Thymus (tissue), 11 donors: ENCODE data around the gene TRIM28. TPM values are rescaled to one million over a fixed set of nuclear protein-coding genes. Genes with fewer than 3 reads are reported as not detected.
A peak's percentile ranks its signal among the peaks of the same experiment; 100 is the strongest.

Experiments used
- DNase-seq, 9 donors: peaks; one replicate each; pipeline ENCODE4 v3.0.0-alpha.2; 2013; ENCODE audit warnings: low spot score in 9 of 9, low read depth in 6 of 9, missing footprints in 1 of 9
- H3K27ac ChIP-seq, 2 donors: one replicate each; pipeline ENCODE4 v1.5.1; 2013; ENCODE audit warnings: control low read depth in 1 of 2, low read depth in 1 of 2, low read length in 1 of 2, mild to moderate bottlenecking in 1 of 2, moderate library complexity in 1 of 2
- H3K27me3 ChIP-seq, 2 donors: one replicate each; pipeline ENCODE4 v1.5.1; 2013; ENCODE audit warnings: low read length in 1 of 2; ENCODE audit not compliant: control insufficient read depth in 2 of 2, insufficient read depth in 1 of 2
- H3K36me3 ChIP-seq, 2 donors: one replicate each; pipeline ENCODE4 v1.5.1; 2013; ENCODE audit warnings: low read length in 1 of 2, mild to moderate bottlenecking in 1 of 2, moderate library complexity in 1 of 2; ENCODE audit not compliant: control insufficient read depth in 2 of 2, insufficient read depth in 2 of 2
- H3K4me1 ChIP-seq, 2 donors: one replicate each; pipeline ENCODE4 v1.5.1; 2013; ENCODE audit warnings: low read length in 2 of 2; ENCODE audit not compliant: control insufficient read depth in 2 of 2, insufficient read depth in 2 of 2
- H3K4me3 ChIP-seq, 2 donors: one replicate each; pipeline ENCODE4 v1.5.1; 2013; ENCODE audit warnings: low read length in 2 of 2, control low read depth in 1 of 2, mild to moderate bottlenecking in 1 of 2
- H3K9me3 ChIP-seq, 2 donors: one replicate each; pipeline ENCODE4 v1.5.1; 2013; ENCODE audit warnings: low read length in 1 of 2, mild to moderate bottlenecking in 1 of 2; ENCODE audit not compliant: control insufficient read depth in 2 of 2, insufficient read depth in 1 of 2
- WGBS: extraction: QIAGEN DNeasy Blood & Tissue Kit; methylation state at CpG from one replicate; pipeline ENCODE4 v1.1.7; 2013; 5-methylcytosine and 5-hydroxymethylcytosine counted together
- polyA plus RNA-seq: library from polyadenylated mRNA; stranded (reverse); fragments of 200-250 nt; gene quantifications from one replicate; pipeline ENCODE4 v1.2.3, GENCODE V29; 2013
- total RNA-seq: library from RNA; stranded (reverse); fragments of 120-200 nt; gene quantifications from one replicate; pipeline ENCODE4 v1.2.4, GENCODE V29; 2013
- donor health status: healthy.

The TRIM28 gene
- total and polyA plus RNA-seq, 2 donors = 220 to 333 TPM

DNA sequence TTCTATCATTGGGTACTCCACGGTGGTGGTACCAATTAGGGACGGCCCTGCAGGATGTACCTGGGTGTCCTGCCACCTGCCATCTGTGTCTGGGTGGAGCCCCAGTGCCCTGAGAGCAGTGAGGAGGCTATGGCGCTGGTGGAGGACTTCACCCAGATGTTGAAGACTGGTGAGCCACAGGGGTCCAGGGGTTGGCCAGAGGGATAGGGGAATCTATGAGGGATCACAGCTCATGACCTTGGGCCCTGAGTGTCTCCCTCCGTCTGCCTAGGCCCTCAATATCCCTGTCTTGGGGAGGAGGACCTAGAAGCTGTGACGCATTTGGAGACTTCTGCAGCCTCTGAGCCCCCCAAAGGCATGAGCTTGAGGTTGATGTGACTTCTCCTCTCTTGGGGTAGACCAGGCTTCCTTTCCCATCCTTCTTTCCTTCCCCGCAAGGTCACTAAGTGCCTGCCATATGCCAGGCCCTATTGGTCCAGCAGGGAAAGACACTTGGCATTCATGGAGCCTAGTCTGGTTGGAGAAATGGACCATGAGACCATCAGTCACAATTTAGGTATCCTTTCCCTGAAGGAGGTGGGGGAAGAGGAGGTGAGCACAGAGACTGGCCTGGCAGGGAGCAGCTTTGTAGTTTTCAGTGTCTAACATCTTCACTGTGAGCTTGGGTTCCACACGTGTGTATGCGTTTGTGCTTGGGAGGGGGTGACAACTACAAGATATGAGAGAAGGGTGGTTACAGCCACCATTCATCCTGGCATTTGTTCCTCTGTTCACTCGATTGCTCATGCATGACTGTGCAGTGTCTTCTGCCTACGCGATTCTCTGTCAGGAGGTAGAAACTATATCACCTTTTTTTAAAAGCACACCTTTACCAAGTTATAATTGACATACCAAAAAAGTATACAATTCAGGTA lies 34.4 kb downstream of the TRIM28 start:
- Histone ChIP-seq H3K27me3 (no peaks in the 10 kb centered on the region), H3K9me3 (peaks cover 0 to 5% of the 10 kb centered on the region in 2 donors), H3K36me3 (peaks cover 12 to 17% of the 10 kb centered on the region in 2 donors), H3K4me1 (peaks cover 19 to 25% of the 10 kb centered on the region in 2 donors), H3K27ac (no peak overlapping the region), H3K4me3 (no peak overlapping the region)
- no peak for DNase-seq
- 96% methylated on average over 11 of the region's 11 CpGs for WGBS

DNA sequence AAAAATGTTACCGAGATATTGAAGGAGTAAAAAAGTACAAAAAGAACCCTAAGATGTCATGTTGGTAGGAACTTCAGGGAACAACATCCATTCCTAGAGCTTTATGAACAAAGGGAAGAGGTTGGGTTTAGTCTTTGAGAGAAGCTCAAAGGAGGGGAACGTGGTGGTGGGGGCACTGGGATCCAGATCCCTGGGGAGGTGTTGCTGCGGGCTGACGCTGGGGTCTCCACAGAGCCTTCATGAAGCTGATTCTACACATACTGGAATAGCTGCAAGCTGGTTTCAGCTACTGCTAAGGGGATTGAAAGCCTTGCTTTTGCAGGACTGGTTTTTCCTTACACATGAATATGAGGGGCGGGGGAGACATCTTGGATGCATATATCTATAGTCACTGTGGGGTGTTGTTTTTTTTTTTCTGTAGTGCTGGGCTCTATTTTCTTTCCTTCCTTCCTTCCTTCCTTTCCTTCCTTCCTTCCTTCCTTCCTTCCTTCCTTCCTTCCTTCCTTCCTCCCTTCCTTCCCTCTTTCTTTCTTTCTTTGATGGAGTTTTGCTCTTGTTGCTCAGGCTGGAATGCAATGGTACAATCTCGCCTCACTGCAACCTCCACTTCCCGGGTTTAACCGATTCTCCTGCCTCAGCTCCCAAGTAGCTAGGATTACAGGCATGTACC lies 35.7 kb downstream of the TRIM28 start:
- no peaks in the 10 kb centered on the region for H3K27me3 ChIP-seq
- peaks cover 9 to 13% of the 10 kb centered on the region in 2 donors for H3K4me1 ChIP-seq
- no peak overlapping the region for H3K4me3 ChIP-seq
- peaks cover 0 to 5% of the 10 kb centered on the region in 2 donors for H3K9me3 ChIP-seq
- no peak for DNase-seq
- H3K36me3 ChIP-seq = peaks cover 12 to 22% of the 10 kb centered on the region in 2 donors
- WGBS = 95% methylated on average over 8 of the region's 8 CpGs
- no peak overlapping the region for H3K27ac ChIP-seq

DNA sequence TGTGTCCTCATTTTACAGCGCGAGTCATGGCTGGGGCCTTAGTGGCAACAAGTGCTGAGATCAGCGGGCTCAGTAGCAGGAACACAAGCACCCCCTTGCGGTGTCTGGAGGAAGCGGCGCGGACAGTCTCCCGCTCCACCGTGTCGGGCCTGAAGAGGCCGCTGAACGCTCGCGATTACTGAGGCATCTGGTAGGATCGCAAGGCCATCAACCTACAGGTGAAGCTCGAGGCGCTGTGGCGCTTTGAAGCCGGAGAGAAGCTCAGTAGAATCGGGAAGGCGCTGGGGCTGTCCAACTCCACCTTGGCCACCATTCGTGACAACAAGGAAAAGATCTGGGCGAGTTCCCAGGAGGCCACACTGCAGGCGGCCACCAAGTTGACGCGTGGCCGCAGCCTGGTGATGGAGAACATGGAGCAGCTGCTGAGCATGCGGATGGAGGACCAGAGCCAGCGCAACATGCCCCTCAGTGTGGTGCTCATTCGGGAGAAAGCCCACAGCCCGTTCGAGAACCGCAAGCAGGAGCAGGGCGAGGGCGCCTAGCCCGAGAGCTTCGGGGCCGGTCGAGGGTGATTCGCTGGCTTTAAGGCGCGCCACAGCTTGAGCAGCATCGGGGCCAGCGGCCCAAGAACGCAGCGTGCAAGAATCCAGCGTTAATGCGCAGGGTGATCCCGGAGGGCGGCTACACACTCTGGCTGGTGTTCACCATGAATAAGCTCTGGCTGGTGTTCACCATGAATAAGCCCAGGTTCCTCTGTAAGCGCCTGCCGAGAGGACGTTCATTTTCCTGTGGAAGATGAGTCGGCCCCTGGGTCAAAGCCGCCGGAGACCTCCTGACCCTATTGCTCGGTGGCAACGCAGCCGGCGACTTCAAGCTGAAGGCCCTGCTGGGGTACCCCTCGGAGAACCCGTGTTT lies 37.6 kb downstream of the TRIM28 start:
- Histone ChIP-seq H3K27ac (peak overlapping the region in 1 of 2 donors; percentile 80), H3K9me3 (no peaks in the 10 kb centered on the region), H3K4me3 (no peak overlapping the region), H3K4me1 (peaks cover 3 to 4% of the 10 kb centered on the region in 2 donors), H3K36me3 (peaks cover 12 to 22% of the 10 kb centered on the region in 2 donors), H3K27me3 (no peaks in the 10 kb centered on the region)
- DNase-seq = peak in 7 of 9 donors; percentile 78 to 95 (median 87)
- 71% methylated on average over 62 of the region's 62 CpGs for WGBS

DNA sequence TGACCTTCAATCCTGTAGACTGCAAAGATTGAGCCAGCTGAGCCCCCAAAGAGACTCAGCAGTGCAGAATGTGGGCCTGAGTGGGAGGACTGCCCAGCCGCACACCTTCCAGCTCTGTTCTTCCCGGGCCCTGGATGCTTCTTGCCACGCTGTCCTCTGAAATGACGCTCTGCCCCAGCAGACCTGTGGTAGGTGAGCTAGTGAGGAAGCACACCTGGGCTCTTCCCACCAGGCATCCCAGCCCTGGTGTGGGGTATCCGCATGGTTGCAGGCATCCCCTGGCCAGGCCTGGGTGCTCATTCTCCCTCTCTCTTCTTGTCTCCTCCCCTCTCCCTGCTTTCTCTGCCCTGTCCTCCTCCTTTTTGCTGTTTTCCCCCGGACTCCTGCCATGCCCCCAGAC lies 39.1 kb downstream of the TRIM28 start:
- Histone ChIP-seq H3K4me1 (peaks cover 3 to 4% of the 10 kb centered on the region in 2 donors), H3K4me3 (no peak overlapping the region), H3K27me3 (no peaks in the 10 kb centered on the region), H3K27ac (no peak overlapping the region), H3K36me3 (peaks cover 12 to 22% of the 10 kb centered on the region in 2 donors), H3K9me3 (no peaks in the 10 kb centered on the region)
- no peak for DNase-seq
- 100% methylated on average over 6 of the region's 6 CpGs for WGBS

GRCh38 chr19:58584498-58585441 lies 40.9 kb downstream of the TRIM28 start:
- WGBS = 98% methylated on average over 8 of the region's 9 CpGs
- no peak overlapping the region for H3K27ac ChIP-seq
- no peak for DNase-seq
- no peaks in the 10 kb centered on the region for H3K9me3 ChIP-seq
- H3K4me3 ChIP-seq = no peak overlapping the region
- H3K36me3 ChIP-seq = peaks cover 12 to 20% of the 10 kb centered on the region in 2 donors
- H3K4me1 ChIP-seq = peaks cover 3 to 4% of the 10 kb centered on the region in 2 donors
- H3K27me3 ChIP-seq = no peaks in the 10 kb centered on the region

DNA sequence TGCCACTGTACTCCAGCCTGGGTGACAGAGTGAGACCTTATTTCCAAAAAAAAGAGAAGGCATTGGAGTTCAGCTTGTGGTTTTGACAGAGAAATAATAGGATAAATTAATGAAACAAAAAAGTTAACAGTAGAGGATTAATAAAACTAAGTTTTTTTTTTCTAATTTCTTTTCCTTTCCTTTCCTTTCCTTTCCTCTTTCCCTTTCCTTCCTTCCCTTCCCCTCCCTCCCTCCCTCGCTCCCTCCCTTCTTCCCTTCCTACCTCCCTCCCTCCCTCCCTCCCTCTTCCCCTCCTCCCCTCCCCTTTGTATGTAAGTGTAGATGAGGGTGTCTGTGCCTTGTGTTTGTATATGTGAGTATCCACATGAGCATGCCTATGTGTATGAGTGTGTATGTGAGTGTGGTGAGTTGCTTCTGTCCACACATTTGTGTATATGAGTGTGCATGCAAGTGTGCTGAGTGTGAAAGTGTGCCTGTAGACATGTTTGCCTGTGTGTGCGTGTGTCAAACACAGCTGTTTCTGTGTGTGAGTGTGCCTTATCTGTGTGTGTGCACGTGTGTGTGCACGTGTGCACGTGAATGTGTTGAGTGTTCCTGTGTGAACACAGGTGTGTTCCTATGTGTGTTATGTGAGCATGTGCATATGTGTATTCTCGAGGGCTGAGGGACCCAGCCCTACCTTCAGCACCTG lies 41.7 kb downstream of the TRIM28 start:
- no peaks in the 10 kb centered on the region for H3K27me3 ChIP-seq
- H3K9me3 ChIP-seq = no peaks in the 10 kb centered on the region
- H3K4me1 ChIP-seq = peaks cover 3 to 4% of the 10 kb centered on the region in 2 donors
- no peak for DNase-seq
- WGBS = 81% methylated on average over 6 of the region's 6 CpGs
- H3K4me3 ChIP-seq = no peak overlapping the region
- peaks cover 12 to 20% of the 10 kb centered on the region in 2 donors for H3K36me3 ChIP-seq
- H3K27ac ChIP-seq = no peak overlapping the region

GRCh38 chr19:58586133-58586765 lies 42.4 kb downstream of the TRIM28 start:
- Histone ChIP-seq H3K9me3 (no peaks in the 10 kb centered on the region), H3K4me1 (no peaks in the 10 kb centered on the region), H3K27me3 (no peaks in the 10 kb centered on the region), H3K27ac (no peak overlapping the region), H3K36me3 (peaks cover 12 to 20% of the 10 kb centered on the region in 2 donors), H3K4me3 (no peak overlapping the region)
- no peak for DNase-seq
- 97% methylated on average over 4 of the region's 4 CpGs for whole genome bisulfite sequencing
